GM19025 (cell line): ENCODE measurements around the gene PPP2R5B.

ENCODE experiments used
- ATAC-seq: cut with Tn5 transposase; IDR thresholded peaks from one replicate; pipeline ENCODE4 v1.9.1; 2021; ENCODE audit warnings: mild to moderate bottlenecking, low read depth, moderate library complexity; ENCODE audit not compliant: unreplicated experiment

Gene PPP2R5B

DNA sequence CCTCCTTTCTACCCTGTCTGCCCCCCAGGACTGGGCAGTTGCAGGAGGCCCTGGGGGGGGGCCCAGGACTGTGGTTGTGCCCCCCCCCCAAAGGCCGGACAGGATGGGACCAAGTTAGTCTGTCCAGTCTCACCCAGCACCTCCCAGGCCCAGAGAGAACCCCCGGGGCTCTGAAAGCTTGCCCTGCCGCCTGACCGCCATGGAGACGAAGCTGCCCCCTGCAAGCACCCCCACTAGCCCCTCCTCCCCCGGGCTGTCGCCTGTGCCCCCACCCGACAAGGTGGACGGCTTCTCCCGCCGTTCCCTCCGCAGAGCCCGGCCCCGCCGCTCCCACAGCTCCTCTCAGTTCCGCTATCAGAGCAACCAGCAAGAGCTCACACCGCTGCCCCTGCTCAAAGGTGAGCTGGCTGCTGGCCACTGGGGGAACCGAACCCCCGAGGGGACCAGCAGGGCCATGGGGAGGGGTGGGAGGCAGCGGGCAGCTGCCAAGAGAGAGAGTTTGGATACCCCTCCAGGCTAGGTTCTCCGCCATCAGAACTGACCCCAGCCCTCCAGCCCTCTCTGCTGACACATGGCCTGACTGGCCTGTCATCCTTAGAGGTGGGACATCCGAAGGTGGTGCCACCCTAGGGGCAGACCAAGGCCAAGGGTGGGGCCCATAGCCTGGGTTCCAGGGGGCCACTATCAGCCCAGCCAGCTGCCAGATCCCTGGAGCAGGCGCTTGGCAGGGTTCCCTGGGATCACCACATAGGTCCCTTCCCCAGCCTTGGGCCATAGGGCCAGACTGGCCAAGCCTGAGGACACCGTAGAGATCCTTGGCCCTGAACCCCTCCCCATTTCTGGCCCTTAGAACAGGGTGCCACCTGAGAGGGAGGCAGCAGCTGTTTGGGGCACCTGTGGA lies 1.3 kb downstream of the PPP2R5B start:
- ATAC-seq: no peak

DNA sequence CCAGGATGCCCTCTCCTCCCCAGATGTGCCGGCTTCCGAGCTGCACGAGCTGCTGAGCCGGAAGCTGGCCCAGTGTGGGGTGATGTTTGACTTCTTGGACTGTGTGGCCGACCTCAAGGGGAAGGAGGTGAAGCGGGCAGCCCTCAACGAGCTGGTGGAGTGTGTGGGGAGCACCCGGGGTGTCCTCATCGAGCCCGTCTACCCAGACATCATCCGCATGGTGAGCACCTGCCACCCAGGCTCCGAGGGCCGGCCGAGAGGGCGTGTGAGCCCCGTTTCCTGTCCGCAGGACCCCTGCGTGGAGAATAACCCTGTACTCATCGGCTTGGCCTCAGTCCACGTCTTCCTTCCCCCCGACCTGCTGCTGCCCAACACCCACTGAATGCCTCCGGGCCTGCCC lies 2.2 kb downstream of the PPP2R5B start:
- no peak for ATAC-seq

- ATAC-seq: no peak
These were observed 4.5 kb downstream of the PPP2R5B start for GRCh38 chr11:64928957-64929356.

DNA sequence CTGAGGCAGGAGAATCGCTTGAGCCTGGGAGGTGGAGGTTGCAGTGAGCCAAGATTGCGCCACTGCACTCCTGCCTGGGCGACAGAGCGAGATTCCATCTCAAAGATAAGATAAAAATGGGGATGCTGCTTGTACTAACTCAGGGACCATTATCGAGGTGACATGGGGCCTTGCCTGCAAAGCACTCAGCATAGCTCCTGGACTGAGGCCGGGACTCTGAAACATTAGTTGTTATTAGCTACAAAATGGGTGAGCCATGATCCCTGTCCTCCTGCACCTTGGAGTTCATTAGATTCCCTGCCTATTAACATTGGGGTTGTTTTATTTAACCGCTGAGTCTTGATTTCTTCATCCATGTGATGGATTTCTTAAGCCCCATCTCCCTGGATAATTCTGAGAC lies 5.1 kb downstream of the PPP2R5B start:
- ATAC-seq: no peak

- no peak for ATAC-seq
These were observed 5.9 kb downstream of the PPP2R5B start for GRCh38 chr11:64930340-64930739.

GRCh38 chr11:64931290-64931689 lies 6.8 kb downstream of the PPP2R5B start:
- ATAC-seq: no peak

GRCh38 chr11:64932324-64932723 lies 7.8 kb downstream of the PPP2R5B start:
- no peak for ATAC-seq

- ATAC-seq: no peak
These were observed 8.9 kb downstream of the PPP2R5B start for GRCh38 chr11:64933213-64933934.

DNA sequence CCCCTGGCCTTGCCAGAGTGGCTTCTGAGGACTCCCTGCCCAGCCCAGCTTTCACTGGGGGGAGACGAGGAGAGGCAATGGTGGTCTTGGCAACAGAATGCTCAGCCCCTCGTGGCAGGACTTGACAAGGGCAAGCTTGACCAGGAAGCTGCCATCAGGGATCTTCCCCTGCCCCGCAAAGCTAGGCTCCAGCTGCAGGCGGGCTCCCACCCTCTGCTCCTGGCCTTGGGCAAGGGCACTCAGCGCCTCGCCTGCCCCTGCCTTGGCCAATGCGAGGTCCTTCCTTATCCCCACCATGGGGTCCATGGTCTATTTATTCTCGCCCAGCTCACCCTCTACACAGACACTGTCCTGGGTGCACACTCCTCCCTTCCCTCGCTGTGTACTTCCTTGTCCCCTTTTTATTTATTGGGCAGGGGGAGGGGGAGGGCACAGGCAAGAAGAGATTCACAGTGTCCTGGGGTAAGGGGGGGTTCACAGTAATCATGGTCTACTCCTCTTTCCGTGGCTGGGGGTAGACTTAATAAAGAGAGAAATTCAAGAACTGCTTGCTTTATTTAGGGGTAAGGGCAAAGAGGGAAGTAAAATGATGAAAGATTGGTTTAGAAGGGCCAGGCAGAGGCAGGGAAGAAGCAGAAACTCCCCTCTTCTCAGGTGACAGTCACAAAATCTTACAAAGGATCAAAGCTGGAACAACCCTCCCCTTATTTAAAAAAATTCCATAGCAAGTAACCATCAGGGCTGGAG lies 9.6 kb downstream of the PPP2R5B start:
- no peak for ATAC-seq

- ATAC-seq: no peak
These were observed 10.3 kb downstream of the PPP2R5B start for GRCh38 chr11:64934682-64935358.

DNA sequence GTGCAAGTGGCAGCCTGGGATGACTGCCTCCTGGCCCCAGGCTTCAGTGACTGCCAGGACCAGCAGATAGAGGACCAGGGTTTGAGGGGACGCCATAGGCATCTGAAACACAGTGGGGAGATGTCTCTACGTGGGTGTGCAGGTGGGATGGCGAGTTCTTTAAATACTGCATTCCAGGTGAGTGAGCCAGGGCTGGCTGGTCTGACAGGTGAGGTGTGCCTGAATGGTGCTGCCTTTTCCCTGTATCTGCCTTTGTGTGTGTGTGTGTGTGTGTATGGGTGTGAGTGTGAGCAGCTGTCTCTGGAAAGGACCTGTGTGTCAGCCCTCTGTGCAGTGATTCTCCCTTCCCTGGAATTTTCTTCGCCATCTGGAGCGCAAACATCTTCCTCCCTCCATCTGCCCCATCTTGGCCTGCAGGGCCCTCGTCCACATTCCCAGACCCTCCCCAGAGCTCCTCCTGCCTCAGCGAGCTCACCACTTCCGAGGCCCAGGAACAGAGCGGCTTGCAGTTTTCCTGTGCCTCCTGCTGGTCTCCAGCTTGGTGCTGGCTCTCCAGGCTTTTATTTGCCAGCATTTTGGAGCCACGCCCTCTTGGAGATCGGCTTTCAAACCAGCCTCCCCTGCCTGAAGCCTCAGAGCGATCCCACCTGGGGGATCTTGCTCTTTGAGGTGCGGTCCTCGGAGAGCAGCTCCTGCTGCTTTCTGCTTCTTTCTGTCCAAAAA lies 11.0 kb downstream of the PPP2R5B start, which contains the start of gene GPHA2:
Gene GPHA2 (minus strand): TSS at position 535 of the 723 bp plus-strand sequence. CDS start 433 bp downstream, at position 102.
- no peak for ATAC-seq

- ATAC-seq: no peak
These were observed 12.1 kb downstream of the PPP2R5B start for GRCh38 chr11:64936539-64936938.

DNA sequence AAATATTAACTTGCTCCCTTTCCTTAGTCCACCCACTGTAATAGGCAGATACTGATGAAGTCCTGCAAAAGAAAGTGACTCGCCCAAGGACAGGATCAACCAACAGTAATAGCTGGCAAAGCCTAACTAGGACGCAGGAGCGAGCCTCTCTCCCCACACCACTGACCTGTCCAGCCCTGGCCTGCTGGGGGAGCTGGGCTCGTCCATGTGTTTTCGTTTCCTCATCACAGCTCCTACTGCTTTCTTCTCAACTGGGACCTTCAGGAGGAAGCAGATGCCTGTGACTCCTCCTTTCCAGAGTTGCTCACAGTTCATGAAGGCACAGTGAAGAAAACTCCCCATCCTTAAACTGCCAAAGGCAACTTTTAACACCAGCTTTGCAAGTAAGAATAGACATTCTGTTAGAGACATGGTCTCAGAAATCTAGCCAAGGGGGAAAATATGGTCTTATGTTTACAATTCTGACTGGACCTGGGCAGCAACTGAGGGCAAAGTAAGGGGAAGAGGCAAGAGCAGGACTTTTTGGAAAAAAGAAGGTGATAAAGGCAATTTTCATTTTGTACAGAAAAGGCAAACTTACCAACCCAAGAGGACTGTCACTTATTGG lies 22.8 kb downstream of the PPP2R5B start:
- ATAC-seq: no peak

DNA sequence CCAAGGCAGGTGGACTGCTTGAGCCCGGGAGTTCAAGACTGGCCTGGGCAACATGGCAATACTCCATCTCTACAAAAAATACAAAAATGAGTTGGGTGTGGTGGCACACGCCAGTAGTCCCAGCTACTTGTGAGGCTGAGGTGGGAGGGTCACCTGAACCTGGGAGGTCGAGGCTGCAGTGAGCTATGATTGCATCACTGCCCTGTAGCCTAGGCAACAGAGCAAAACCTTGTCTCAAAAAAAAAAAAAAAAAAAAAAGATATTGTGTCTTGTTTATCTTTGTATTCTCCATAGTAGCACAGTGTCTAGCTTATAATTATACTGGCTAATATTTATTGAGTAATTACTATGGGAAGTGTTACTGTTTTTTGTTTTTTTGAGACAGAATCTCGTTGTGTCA lies 27.0 kb downstream of the PPP2R5B start:
- ATAC-seq: no peak

DNA sequence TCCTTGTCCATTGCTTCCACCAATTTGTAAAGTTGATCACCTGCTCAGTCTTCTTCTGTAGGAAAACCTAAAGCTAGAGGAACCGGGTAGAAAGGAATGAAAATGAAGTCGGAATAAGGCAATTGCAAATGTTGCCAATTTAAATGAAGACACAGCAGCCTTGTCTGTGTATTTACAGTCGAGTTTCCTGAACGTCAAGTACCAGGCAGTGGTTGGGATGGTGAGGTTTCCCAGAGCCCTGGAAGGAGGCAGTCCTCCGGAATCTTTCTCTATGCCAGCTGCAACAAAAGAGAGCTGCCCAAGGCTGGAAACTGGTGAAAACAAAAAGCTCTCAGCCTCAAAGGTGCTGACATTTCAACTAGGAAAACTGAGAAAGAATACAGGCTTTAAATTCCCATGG lies 29.7 kb downstream of the PPP2R5B start:
- ATAC-seq: no peak

DNA sequence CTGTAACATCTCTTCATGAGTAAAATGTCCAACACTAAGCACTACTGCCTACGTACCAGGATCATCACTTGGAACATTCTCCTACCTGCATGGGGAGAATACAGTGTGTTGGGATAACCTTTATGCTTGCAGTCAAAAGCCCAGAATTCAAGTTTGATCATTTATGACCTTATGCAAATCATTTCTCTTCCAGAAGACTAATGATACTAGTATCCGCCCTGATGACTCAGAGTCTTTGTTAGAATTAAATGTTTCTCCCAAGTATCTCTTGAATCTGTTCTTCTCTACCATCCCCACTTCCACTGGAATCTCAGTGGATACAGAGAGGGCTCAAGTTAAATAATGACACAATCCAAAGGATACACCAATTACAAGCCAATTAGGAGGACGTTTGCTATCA lies 35.0 kb downstream of the PPP2R5B start:
- ATAC-seq: no peak

- ATAC-seq: no peak
These were observed 36.2 kb downstream of the PPP2R5B start for GRCh38 chr11:64960719-64961118.

DNA sequence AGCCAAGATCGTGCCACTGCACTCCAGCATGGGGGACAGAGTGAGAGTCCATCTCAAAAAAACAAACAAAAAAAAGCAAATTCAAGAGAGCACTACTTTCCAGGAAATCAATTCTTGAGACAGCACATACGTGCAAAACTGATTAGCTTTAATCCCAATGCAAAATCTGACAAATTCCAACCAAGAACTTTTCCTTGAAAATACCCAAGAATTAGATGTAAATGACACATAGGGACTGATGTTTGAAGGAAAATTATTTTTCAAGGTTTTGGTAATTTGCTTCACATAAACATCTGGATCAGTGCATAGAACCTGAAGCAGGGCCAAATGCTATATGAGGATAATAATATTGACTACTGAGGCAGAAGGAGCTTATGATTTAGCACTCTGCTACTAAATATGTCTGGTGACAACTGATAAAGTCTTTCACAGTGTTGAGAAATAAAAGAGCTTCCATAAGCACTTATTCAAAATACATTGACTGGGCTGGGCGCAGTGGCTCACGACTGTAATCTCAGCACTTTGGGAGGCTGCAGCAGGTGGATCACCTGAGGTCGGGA lies 38.7 kb downstream of the PPP2R5B start:
- ATAC-seq: no peak

- ATAC-seq: no peak
These were observed 42.9 kb downstream of the PPP2R5B start for GRCh38 chr11:64967375-64967774.
